ENCODE results near the gene LRRC1.

The LRRC1 gene

DNA sequence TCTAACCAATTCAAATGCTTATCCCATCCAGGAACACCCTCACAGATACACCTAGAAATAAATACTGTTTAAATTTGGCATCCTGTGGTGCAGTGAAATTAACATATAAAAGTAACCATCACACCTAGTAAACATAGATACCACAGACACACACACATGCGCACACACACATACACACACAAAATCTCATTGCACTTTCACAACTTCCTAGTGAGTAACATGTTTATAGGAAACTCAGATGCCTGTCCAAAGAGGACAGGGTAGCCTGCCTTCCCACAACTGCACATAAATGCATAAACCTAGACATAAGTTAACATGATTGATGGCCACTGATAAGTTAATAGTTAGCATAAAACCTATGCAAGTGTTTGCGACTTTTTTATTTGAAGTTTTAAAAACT, 56.8 kb downstream of the LRRC1 start:
- DNase-seq, result no peak

DNA sequence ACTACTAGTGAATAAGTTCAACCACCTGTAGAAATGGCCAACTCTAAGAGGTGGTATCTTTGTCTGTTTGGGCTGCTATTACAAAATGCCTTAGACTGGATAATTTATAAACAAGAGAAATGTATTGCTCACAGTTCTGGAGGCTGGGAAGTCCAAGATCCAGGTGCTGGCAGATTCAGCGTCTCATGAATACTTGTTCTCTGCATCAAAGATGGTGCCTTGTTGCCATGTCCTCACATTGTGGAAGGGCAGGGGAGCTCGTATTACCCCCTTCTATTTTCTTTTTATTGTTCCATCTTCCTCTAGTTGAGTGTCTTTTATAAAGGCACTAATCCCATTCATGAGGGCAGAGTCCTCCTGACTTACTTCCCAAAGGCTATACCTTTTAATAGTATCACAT, 58.0 kb downstream of the LRRC1 start:
- DNase-seq, result no peak

DNA sequence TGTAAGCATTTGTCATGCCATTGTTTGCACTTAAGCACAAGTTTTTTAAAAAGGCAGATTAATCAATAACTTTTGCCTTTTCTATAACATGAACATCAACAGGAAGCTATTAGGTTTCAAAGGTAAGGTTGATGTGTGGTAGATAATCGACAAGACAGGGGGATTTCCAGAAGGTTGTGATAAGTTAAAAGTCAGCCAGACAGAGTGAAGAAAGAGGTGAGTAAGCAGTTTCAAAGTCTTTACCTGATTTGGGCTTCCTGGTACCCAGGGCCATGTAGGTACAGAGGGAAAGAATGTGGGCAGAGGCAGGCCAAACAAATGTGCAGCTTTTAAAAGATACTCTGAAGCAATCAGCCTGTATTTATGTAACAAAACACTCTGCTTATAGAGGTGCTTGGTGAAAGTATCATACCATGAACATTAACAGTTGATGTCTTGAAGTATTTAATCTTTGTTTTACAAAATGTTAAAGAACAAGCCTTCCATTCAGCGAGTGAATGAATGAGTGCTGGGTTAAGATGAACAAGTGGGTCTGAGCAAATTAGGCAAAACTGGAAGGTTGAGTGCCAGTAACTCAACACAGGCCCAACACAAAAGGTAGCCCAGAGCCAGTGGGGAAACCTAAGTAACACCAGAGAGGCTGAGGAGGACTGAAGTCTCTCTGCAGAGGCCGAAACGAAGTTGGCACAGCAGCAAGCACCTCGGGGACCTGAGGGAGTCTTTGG, 60.2 kb downstream of the LRRC1 start:
- DNase-seq, result peak; percentile 32

DNA sequence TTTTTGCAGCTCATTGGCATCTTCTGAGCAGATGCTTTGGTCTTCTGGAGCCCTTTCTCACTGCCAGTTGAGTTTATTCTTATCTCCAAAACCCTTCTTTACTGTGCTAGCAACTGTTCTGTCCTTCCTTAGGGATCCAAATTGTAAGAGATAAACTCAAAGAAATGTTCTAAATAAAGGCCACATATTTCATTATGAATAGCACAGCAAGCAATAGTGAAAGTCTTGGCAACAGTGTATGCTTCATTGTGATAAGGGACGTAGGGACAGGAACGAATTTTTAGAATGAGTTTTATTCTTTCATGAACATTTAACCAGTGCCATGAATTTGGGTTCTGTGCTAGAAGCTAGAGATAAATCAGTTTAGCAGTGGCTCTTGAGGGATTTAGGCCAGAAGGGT, 61.1 kb downstream of the LRRC1 start:
- DNase-seq, result no peak

DNA sequence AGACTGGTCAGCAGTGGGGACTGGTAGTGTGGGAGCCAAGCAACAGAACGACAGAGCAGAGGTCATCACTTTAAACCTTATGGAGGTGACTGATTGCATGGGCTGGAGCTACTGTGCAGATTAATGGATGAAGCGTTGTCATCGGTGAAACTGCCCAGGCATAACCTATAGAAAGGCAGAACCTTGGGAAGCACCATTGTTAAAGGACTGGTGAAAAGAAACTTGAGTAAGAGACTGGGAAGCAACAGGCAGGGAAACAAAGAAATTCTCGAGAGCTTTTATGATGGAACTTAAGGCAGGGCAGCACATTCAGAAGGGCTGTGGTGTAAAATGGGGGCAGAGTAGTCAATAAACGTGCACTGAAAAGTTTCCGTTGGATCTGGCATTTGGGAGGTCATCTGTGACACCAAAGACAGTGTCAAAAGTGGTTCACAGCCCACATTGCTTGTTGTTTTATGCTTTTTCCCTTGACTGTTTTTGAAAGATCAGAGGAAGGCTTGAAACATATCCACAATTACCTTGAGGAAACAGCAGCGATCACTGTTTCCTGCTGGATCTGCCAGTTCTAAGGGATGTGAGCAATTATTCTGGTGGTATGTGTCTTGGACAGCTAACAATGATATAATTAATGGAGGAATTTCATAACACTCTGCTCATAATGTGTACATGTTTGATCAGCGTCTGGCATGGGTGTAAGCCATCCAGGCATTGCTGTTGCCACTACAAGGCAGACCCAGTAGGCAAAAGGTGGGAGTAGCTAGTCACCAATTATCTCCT, 62.7 kb downstream of the LRRC1 start:
- no peak for DNase-seq

DNA sequence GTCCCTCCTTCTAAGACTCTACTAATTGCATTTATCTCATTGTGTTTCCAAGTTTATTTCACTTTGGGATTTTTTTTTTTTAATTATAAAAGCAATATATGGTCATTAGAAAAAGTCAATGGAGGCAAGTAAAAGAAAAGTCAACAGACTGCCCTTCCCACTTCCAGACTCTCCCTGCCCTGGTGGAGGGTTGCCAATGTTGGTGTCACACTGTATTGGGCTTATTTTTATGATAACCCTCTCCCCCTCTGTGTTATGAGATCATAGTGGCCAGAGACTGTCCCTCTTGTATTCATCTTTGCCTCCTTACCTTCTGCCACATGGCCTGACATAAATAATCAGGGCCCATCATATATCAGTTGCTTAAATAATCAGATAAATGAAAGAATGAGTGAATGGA, 63.4 kb downstream of the LRRC1 start:
- no peak for DNase-seq

DNA sequence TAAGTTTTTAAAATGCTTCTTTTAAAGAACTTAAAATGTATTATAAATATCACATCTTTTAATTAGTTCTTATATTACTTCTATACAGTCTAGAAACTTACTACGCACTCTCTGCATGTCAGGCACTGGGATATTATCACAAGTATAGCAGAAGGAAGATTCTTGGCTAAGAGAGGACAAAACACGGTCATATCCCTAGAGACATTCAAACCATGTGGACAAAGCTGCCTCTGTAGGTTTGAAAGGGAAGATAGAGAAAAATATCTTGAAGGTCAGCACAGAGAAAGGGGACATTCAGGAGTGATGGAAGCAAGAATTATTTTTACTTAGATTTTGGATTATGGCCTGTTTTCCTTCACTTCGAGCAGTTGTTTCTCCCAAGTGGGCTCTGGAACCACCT, 64.1 kb downstream of the LRRC1 start:
- DNase-seq, result no peak

DNA sequence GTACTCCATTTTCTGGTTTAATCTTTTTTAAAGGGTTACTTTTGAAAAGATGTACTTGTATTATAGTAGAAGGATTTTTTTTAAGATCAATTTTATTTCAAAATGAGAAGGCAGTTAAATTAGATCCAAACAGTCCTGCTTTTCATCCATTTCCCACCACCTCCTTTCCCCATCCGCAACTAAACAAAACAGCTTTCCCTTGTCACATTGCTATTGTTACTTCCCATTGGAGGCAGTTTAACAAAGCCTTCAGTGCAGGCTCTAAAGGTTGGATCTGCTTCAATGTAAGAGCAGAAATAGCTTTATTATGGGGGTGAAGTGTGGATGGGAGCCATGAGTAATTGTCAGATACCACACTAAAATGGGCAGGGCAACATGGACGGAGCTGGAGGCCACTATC, 65.7 kb downstream of the LRRC1 start:
- no peak for DNase-seq

DNA sequence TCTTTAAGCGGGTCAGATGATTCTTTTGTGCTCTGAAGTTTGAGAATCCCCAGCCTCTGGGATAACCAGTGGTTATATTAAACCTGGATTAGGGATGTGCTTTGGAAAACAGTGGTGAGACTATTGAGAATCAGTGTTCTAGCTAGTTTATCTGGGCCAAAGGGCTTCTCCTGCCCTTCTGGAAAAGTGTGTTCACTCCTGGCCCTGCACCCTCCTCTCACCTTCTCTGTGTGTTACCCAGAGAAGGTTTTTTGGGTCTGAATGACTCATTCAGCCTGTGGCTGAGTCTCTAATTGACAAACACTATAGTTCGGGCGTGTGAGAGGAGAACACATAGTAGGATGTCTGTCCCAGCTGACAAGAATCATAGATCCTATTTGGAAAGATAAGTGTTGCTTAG, 66.7 kb downstream of the LRRC1 start:
- DNase-seq, result no peak

DNA sequence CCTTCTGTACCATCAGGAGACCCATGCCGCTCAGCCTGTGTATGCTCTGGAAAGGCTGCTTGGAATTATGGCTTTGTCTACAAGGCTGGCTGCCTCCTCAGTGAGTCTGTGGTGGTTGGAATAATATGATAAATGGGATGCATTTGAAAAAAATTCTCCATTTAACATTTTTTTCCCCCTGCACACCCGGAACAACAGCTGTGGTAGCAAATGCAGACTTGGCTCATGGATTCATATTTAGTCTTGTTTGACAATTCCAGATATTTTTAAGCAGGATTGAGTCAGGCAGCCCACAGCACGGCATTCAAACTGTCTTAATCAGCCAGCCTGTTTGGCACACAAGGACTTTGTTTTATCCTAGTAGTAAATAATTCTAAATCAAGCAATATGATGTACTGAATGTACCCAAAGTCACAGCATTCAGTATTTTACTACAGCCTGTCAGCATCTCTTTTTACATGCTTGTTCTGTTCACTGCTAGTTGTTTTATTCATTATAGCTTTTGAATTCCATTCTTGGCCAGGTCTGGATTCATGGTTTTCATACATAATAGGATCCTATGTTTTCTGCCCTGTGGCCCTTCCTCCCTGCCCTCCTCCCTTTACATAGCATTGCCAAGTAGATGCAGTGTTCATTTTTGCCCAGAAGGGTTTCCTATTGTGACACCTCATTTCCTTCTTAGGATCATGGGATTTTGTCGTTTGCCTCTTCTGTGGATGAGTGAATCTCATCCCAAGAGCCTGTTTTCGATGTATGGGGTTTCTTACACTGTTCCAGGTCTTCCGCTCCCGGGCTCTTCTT, 68.1 kb downstream of the LRRC1 start:
- DNase-seq, result no peak

DNA sequence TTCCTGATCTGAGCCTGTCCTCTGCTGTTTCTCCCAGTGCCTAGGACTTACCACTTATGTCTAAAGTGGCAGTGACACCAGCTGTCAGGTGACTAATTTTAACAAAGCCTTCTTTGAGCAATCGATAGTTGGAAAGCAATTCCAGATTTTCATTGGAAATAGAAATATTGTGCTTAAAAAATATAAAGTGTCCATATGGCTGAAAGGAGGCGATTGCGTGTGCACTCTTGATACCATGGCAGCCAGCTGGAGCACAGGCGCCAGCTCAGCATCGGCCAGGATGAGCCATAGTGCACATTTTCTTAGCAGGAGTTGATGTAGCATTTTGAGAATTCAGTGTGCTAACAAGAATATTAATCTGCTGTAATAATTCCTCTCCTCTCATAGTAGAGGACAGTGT, 70.0 kb downstream of the LRRC1 start:
- DNase-seq, result no peak

DNA sequence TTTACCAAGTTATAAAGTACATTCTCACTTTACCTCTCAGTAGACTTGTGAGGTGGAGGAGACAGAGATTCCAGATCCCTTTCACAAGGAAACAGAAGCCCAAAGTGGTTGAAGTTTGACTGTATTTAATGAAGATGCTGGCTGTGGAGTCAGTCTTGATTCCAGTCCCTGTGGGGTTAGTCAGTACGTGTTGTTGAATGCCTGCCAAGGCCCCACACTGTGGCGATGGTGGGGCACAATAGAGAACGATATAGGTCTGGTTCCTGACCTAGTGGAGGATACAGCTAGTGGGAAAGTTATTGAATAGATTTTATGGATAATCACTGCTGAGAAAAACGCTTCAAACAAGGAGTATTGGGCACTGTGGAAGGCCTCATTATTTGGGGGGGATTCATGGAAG, 71.4 kb downstream of the LRRC1 start:
- no peak for DNase-seq

DNA sequence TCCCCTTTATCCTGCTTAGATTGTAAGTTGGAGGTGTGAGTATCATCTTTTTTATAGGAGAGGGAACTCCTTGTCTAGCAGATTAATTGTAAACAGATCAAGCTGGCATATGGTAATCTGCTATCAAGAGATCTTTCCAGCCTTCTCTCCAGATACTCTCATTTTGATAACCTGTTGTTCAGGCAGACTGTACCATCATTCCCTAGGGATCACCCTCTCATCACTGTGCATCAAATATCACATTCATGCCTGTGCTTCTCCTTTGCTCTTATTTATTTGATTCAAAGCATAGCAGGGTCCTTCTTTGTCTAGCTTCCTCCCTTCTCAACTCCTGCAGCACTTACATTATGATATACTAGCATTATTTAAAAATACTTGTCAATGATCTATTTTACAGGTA, 73.8 kb downstream of the LRRC1 start:
- DNase-seq, result no peak

DNA sequence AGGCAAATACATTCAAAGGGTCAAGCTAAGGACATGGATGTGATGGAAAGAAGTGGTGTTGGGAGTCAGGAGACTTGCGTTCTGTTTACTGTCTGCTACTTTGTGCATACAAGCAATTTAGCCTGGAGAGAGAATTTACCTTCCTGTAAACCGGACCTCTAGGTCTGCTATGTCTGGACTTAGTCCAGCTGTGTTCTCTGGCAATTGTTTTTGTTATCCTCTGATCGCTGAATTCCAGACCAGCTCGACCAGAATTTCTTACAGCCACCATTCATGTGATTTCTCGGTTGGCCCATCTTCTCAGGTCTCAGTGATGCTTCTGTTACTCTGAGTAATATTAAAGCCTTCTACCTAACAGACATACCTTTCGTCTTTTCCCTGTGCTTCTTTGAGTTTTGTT, 75.2 kb downstream of the LRRC1 start:
- no peak for DNase-seq

DNA sequence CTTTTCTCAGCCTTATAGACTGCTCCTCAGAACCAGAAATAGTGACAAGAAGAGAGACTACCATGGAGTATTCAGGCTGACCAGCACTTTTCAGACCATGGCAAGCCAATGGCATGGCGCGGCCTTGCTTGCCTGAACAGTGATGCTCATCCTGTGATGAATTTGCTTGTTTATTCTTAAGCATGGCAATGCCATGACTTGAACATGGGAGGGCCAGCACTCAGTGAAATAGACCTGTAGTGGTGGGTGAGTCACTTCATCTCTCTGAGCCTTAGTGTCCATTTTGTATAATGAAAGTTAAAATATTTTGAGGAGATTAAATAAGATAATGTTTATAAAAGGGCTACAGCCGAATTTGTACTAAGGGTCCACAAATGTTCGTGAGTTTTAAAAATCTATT, 79.1 kb downstream of the LRRC1 start:
- no peak for DNase-seq

DNA sequence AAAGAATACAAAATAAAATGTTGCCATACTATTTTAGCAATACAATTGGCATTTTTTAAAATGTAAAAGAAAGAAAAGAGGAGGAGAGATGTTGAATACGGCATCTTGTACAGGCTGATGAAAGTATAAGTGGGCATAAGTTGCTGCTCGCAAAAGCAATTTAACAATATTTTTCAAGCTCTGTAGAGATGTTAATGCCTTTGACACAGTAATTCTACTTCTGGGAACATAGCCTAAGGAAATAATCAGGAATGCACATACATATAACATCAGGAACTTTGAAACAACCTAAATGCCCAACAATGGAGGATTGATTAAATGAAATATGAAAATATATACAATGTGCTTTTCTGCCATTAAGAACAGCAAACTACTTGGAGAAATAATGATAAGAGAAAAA, 80.2 kb downstream of the LRRC1 start:
- no peak for DNase-seq

DNA sequence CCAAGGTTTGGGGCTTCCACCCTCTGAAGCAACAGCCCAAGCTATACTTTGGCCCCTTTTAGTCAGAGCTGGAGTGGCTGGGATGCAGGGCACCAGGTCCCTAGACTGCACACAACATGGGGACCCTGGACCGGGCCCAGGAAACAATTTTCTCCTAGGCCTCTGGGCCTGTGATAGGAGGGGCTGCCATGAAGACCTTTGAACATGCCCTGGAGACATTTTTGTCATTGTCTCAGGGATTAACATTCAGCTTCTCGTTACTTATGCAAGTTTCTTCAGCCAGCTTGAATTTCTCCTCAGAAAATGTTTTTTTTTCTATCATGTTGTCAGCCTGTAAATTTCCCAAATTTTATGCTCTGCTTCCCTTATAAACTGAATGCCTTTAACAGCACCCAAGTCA, 82.3 kb downstream of the LRRC1 start:
- DNase-seq, result no peak

DNA sequence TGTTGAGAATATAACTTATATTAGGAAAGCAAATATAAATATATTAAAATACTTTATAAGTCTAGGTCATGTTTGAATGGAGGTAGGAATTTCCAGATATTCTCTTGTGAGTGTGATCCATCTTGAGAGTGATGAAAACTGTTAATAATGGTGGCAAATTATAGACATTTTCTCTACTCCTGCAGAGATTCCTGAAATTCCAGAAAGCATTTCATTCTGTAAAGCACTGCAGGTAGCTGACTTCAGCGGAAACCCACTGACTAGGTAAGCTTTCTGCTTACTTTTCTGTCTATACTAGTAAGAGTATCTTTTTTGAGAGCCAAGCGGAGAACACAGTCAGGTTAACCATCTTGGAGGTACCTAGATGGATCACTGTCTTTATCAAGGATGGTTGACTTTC, 84.0 kb downstream of the LRRC1 start:
- DNase-seq, result no peak

DNA sequence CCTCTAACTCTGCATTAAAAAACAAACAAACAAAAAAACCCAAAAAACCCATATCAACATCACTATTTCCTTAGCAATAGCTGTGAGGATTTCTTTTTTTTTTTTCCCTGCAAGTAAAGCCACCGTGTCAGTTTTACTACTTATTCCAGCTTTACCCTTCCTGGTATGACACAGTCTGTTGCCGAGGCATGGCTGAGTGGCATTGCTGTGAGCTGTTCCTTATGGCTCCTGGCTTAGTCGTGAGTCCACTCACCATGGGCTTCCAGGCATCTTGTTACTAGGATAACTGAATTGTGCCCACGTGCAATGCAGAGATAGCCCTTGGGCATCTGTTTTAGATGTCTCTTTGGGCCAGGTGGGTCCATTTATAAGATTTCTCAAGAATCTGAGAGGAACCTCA, 84.8 kb downstream of the LRRC1 start:
- DNase-seq, result no peak

DNA sequence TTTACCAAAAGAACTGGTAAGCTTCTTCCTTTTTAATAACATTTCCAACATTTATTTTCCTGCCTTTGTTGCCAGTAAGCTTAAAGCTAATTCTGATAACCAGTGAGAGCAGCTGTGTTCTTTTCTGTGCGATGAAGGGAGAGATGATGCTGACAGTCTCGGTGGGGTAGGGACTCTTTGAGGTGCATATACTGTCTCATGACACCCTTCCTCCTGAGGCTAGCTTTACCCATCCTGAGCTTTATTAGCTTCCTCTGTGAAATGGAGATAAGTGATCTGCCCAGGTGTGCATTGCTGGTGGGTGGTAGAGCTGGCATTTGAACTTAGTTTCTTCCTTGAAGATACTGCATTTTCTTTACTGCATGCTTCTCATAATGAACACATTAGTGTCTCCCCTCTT, 92.5 kb downstream of the LRRC1 start:
- DNase-seq, result no peak

DNA sequence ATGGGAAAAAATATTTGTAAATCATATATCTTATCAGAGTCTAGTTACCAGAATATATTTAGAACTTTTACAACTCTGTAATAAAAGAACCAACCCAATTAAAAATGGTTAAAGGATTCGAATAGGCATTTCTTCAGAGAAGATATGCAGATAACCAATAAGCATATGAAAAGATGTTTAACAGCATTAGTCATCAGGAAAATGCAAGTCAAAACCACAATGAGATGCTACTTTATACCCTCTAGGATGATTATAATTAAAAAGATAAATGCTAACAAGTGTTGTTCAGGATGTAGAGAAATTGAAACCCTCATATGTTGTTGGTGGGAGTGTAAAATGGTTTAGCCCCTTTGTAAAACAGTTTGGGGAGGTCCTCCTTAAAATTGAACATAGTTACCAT, 94.1 kb downstream of the LRRC1 start:
- DNase-seq, result no peak

DNA sequence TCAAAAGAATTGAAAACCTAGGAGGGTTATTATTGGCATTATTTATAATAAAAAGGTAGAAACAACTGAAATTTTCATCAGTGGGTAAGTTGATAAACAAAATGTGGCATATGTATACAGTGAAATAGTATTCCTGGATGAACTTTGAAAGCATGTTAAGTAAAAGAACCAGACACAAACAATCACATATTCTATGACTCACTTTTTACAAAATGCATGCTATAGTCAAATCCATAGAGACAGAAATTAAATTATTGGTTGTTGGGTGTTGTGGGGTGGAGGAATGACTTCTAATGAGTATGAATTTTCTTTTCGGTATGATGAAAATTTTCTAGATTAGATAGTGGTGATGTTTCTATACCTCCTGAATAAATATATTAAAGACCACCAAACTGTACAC, 94.6 kb downstream of the LRRC1 start:
- DNase-seq, result no peak

DNA sequence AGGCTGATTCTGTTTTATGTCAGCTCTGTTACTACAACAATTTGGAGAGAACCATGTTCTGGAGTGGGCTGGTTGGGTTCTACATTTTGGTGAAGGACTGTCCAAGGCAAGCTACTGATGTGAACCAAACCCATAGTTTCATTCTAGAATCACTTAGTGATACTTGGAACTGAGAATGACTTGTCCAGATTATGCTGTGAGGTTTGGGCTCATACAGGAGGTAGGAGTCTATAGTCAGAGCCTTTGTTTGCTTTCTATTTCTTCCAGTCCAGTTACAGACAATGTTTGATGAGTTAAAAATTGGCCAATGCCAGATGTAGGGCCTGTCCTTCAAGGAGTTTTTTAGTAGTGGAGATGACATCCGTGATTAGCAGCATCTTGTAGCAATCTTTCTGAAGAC, 97.9 kb downstream of the LRRC1 start:
- no peak for DNase-seq

DNA sequence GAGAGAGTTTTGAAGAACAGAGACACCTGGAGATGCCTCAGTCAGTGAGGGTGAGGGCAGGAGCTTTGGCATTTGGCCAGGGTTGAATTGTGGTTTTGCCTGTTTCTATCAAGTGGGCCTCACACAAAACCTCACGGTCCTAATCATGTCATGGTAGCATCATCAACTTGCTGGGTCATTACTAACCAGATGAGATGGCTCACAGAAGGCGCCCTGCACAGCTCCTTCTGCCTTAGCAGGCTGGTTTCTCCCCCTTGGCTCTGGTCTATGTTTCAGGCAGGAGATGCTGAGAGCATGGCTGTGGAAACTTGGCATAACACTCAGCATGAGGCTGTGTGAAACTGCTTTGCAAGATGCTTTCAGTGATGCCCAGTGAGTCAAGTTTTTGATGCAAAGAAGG, 99.3 kb downstream of the LRRC1 start:
- peak; percentile 15 for DNase-seq

All from CD4-positive, alpha-beta T cell treated with Interleukin-10 for 1 hour (primary cell).